NCI-H128 (cell line): ENCODE data around the gene RGPD6.
"Not testable (repeated sequence)": the region's sequence is repeated elsewhere in the genome, so short reads cannot be mapped to it uniquely, and the experiment has no call there.

Source experiments
- DNase-seq: peaks from one replicate; lab custom pipeline; 2025; ENCODE audit not compliant: unreplicated experiment; lab: John Stamatoyannopoulos, UW

Gene RGPD6

GRCh38 chr2:110481200-110481599 is 95.8 kb downstream of the RGPD6 start:
- not testable (repeated sequence) for DNase-seq

DNA sequence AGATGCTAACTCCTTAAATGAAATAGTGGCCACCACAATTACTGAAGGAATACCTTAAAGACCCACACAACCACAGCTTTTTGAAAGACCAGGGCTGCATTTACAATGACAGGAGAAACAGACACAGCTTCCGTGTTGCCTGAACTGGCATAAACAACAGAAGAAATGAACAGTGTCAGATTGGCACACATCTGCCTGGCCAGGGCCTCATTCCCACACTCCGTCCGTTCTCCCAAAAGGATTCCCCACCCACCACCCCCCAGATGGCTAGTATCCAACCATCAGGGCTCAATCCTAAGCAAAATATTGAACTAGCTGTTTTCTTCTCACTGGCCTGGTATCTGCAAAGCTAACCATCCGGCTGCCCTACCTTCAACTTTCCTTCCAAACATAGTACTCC is 96.9 kb downstream of the RGPD6 start:
- not testable (repeated sequence) for DNase-seq

GRCh38 chr2:110477370-110477769 is 99.7 kb downstream of the RGPD6 start:
- DNase-seq, result not testable (repeated sequence)

GRCh38 chr2:110476952-110477351 is 100.1 kb downstream of the RGPD6 start:
- DNase-seq, result not testable (repeated sequence)

DNA sequence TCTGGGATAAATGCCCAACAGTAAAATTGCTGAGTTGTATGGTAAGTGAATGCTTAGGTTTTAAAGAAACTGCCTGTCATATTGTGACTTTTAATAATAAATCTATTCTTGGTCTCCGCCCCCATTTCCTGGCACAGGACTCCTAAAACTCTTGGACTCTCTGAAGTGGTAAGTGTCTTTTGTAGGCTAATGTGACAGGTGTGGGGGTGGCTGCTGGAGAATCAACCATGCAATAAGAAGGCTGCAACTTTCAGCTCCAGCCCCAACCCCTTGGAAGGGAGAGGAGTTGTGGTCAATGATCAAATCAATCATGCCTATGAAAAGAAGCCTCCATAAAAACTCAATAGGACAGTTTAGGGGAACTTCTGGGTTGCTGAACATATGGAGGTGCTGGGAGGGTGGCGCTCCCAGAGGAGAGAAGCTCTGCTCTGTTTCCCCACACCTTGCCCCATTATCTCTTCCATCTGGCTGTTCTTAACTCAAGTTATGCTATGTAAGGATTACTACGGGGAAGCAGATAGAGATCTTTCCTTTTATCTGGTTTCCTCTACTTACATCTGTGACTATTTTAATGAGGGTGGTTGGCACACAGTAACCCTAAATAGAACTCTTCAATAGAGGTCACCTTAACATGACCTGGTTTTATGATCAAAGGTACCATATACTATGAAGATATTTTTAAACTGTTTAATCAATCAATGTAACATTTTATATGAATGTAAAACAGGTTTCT is 101.2 kb downstream of the RGPD6 start:
- DNase-seq, result not testable (repeated sequence)

GRCh38 chr2:110474898-110475297 is 102.1 kb downstream of the RGPD6 start:
- DNase-seq, result not testable (repeated sequence)

GRCh38 chr2:110473059-110473358 is 104.0 kb downstream of the RGPD6 start:
- not testable (repeated sequence) for DNase-seq

DNA sequence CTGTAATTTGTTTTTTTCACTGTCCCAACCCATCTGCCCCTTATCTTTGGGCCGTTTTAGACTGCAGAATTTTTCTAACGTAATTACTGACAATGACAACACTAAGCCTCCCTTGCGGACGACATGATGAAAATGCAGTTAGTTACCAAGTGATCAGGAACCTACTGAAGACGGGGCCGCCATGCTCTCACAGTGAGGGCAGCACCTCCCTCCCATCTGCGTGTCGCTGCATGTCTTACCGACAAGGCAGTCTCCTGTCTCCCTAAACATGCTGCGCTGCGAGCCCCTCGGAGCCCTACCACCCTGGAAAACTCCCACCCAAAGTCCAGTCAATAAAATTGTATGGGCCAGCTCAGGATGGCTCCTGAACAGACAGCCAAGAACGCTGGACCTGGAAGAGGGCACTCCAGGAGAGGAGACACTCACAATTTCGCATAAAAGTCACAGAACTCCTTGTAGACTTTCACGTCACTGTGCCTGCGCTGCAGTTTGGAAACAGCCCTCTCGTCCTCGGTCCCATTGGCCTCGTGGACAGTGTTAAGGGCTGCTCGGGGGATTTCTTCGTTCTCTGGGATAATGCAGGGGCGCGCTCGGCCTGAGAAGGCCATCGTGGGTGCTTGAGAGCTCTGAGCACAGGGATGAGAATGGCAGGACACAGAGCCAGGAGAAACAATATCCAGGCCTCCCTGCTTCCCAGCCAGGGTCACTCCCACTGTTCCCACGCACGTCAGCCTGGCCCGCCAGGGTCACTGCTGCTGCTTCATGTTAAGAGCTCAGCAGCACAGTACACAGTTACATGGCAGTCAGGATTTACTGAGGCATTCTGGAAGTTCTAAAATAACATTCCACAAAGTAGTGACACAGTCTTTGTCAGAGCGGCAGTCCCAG is 104.6 kb downstream of the RGPD6 start, which contains the start of gene LIMS4:
Gene LIMS4, minus strand, starts transcription at position 646 of the 888 bp plus-strand sequence. Its CDS starts 38 bp downstream, at position 608.
- not testable (repeated sequence) for DNase-seq

GRCh38 chr2:110468921-110469320 is 108.1 kb downstream of the RGPD6 start:
- DNase-seq, result not testable (repeated sequence)

GRCh38 chr2:110465312-110465711 is 111.7 kb downstream of the RGPD6 start:
- DNase-seq, result not testable (repeated sequence)
